ENCODE results near the gene SKI. TPM values are rescaled to one million over a fixed set of nuclear protein-coding genes. Genes with fewer than 3 reads are reported as not detected.
A peak's percentile ranks its signal among the peaks of the same experiment; 100 is the strongest.

Gene SKI
- total RNA-seq, 1 donor: 48.9 TPM

DNA sequence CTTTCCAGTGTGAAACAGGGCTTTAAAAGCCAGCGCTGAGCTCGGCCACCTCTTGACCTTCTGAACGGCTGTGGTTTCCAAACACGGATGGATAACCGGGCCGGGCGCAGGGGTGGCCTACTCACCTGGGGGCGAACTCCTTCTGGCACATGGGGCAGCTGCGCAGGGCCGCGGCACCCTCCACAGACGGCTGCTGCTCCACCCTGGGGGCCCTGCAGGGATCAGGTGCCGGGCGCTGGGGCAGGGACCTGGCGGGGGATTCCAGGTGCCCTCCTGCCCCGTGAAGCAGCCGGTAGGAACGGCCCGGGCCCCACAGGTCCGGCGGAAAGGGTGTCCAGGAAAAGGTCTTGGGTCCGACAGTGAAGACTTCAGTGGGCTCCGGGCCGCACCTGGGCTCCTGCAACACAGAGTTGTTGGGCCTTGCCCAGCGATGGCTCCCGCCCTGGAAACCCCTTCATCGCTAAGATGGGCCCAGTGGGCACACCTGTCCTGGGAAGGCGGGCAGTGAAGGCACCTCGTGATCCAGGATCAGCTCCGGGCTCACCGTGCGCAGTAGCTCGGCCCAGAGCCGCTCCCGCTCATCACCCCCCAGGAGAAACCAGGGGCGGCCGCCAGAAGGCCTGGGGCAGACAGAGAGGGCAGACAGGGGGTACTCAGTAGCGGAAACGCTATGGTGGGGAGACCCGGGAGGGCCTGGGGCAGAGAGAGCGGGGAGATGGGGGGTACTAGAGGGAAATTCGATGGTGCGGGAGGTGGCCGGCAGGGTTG, 34.4 kb upstream of the SKI start:
- DNase-seq (ENCODE audit: insufficient read length, low spot score, missing footprints): peak; percentile 85
- no peaks in the 10 kb centered on the region for H3K36me3 ChIP-seq (ENCODE audit: insufficient read depth, low read length)
- TF ChIP-seq, protein P1, sequence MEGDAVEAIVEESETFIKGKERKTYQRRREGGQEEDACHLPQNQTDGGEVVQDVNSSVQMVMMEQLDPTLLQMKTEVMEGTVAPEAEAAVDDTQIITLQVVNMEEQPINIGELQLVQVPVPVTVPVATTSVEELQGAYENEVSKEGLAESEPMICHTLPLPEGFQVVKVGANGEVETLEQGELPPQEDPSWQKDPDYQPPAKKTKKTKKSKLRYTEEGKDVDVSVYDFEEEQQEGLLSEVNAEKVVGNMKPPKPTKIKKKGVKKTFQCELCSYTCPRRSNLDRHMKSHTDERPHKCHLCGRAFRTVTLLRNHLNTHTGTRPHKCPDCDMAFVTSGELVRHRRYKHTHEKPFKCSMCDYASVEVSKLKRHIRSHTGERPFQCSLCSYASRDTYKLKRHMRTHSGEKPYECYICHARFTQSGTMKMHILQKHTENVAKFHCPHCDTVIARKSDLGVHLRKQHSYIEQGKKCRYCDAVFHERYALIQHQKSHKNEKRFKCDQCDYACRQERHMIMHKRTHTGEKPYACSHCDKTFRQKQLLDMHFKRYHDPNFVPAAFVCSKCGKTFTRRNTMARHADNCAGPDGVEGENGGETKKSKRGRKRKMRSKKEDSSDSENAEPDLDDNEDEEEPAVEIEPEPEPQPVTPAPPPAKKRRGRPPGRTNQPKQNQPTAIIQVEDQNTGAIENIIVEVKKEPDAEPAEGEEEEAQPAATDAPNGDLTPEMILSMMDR (IDR thresholded peaks at IDR 0.05; ENCODE audit: extremely low read depth, low read depth, low read length): no peak
- peaks cover 2% of the 10 kb centered on the region for H4K20me1 ChIP-seq (ENCODE audit: insufficient read depth, low read length)
- H2AFZ ChIP-seq (ENCODE audit: low read length): peak overlapping the region; percentile 35
- H3K79me2 ChIP-seq (ENCODE audit: insufficient read depth, low read length): peaks cover 40% of the 10 kb centered on the region
- peak overlapping the region; percentile 64 for H3K4me3 ChIP-seq (ENCODE audit: insufficient read depth, low read length)
- no peaks in the 10 kb centered on the region for H3K27me3 ChIP-seq (ENCODE audit: insufficient read depth, low read length)
- H3K27ac ChIP-seq (ENCODE audit: low read depth, low read length): no peak overlapping the region
- peak overlapping the region; percentile 76 for H3K4me2 ChIP-seq (ENCODE audit: insufficient read depth, low read length)
- H3K9me3 ChIP-seq (ENCODE audit: low read depth, low read length): no peaks in the 10 kb centered on the region
- H3K4me1 ChIP-seq (ENCODE audit: insufficient read depth, low read length): peaks cover 21% of the 10 kb centered on the region

DNA sequence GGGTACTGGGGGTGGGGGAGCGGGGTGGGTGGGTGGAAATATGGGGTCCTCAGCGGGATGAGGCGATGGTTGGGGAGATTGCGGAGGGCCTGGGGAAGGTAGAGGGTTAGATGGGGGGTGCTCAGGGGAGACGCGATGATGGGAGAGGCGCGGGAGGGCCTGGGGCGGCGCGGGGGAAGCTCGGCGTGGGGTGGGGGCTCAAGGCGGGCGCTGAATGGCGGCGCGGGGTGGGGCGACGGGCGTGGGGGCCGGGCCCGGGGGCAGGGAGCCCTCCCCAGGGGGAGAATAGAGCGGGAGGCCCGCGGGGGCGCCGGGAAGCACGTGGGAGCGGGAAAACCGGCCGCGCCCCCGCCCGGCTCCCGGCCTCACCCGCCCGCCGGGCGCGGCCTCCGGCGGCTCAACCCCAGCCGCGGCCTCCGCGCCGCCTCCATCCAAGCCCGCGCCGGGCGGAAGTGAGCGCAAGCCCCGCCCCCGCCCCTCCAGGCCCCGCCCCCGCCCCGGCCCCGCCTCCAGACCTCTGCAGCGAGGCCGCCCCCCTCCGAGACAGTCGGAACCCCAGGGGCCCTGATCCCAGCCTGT, 33.7 kb upstream of the SKI start, which contains the start of gene FAAP20:
Gene FAAP20, minus strand, starts transcription at position 454 of the 579 bp plus-strand sequence. Its CDS starts 23 bp downstream, at position 431.
- H3K27ac ChIP-seq (ENCODE audit: low read depth, low read length): peak within 1 kb of the TSS; percentile 40
- H3K9me3 ChIP-seq (ENCODE audit: low read depth, low read length): no peaks in the 10 kb centered on the region
- peak within 1 kb of the TSS; percentile 70 for H3K4me3 ChIP-seq (ENCODE audit: insufficient read depth, low read length)
- peaks cover 22% of the 10 kb centered on the region for H3K4me1 ChIP-seq (ENCODE audit: insufficient read depth, low read length)
- TF ChIP-seq, protein P1 (IDR thresholded peaks at IDR 0.05; ENCODE audit: extremely low read depth, low read depth, low read length): no peak
- H3K79me2 ChIP-seq (ENCODE audit: insufficient read depth, low read length): peaks cover 40% of the 10 kb centered on the region
- H3K27me3 ChIP-seq (ENCODE audit: insufficient read depth, low read length): no peaks in the 10 kb centered on the region
- peak within 1 kb of the TSS; percentile 79 for H3K4me2 ChIP-seq (ENCODE audit: insufficient read depth, low read length)
- H2AFZ ChIP-seq (ENCODE audit: low read length): peak within 1 kb of the TSS; percentile 47
- no peaks in the 10 kb centered on the region for H3K36me3 ChIP-seq (ENCODE audit: insufficient read depth, low read length)
- peak; percentile 98 for DNase-seq (ENCODE audit: insufficient read length, low spot score, missing footprints)
- peaks cover 2% of the 10 kb centered on the region for H4K20me1 ChIP-seq (ENCODE audit: insufficient read depth, low read length)

DNA sequence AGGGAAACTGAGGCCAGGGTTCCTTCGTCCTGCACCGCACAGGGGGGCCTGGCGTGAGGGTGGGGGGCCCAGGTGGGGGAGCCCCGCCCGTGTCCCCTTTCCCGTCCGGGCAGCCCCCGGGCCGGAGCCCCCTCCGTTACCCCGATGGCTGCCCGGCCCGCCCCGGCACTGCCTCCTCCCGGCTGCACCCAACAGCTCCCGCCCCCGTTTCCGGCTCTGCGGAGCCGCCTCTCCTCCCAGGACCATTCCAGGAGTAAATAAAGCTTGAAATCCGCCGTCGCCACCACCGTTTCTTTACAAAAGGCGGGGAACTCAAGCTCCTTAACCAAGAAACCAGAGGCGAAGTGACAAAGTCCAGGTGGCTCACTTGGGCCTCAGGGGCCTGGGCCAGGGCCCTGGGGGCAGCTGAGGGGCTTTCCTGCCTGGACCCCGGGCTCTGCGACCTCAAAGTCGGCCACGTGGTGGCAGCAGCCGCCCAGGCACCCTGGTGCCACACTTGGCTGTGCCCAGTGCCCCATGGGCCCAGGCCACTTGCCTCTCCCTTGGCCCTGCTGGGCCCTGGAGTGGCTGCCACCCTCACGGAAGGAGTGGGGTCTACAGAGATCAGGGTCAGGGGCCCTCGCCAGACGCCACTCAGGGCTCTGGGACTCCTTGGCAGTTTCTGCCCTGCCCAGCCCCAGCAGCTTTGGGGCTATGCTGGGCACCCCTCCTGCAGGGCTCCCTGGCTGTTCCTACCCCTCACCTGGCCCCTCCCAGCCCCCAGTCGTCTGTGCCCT, 33.0 kb upstream of the SKI start:
- H2AFZ ChIP-seq (ENCODE audit: low read length): peak overlapping the region; percentile 47
- H3K4me2 ChIP-seq (ENCODE audit: insufficient read depth, low read length): peak overlapping the region; percentile 79
- peak overlapping the region; percentile 40 for H3K27ac ChIP-seq (ENCODE audit: low read depth, low read length)
- TF ChIP-seq, protein P1 (IDR thresholded peaks at IDR 0.05; ENCODE audit: extremely low read depth, low read depth, low read length): peak; percentile 86
- no peaks in the 10 kb centered on the region for H3K36me3 ChIP-seq (ENCODE audit: insufficient read depth, low read length)
- peak overlapping the region; percentile 70 for H3K4me3 ChIP-seq (ENCODE audit: insufficient read depth, low read length)
- peaks cover 17% of the 10 kb centered on the region for H3K4me1 ChIP-seq (ENCODE audit: insufficient read depth, low read length)
- no peaks in the 10 kb centered on the region for H3K9me3 ChIP-seq (ENCODE audit: low read depth, low read length)
- peak; percentile 100 for DNase-seq (ENCODE audit: insufficient read length, low spot score, missing footprints)
- peaks cover 2% of the 10 kb centered on the region for H4K20me1 ChIP-seq (ENCODE audit: insufficient read depth, low read length)
- no peaks in the 10 kb centered on the region for H3K27me3 ChIP-seq (ENCODE audit: insufficient read depth, low read length)
- peaks cover 40% of the 10 kb centered on the region for H3K79me2 ChIP-seq (ENCODE audit: insufficient read depth, low read length)
